ENCODE data around the gene GYPC.

DNA sequence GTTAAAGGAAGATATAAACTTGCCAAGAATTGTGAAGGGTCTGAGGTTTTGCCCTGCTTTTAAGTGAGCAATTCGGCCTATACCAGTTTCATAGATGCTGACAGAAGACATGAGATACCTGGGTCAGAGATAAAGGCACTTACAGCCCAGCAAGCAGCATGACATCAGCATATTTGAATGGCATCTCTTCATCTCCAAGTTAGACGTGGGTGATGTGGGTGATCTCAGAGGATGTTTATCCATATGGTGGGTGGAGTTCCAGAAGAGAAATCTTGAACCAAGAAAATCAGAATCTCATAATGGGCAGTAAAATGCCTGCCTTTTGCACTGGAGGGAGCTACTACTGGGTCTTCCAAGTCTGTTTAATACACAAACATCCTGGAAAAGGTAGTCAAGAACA lies 44.7 kb downstream of the GYPC start:
- TF ChIP-seq YY1 (IDR thresholded peaks at IDR 0.05; ENCODE audit: insufficient read depth, insufficient read length) (no peak), ZNF274 (IDR thresholded peaks at IDR 0.05; ENCODE audit: low read depth, low read length) (no peak), SUZ12 (IDR thresholded peaks at IDR 0.05; ENCODE audit: extremely low read depth, insufficient read depth, insufficient read length) (no peak)
